PC-9 (cell line): ENCODE results near the gene DOCK1. TPM values are rescaled to one million over a fixed set of nuclear protein-coding genes. Genes with fewer than 3 reads are reported as not detected.

Experiments
- BruUV-seq: library from RNA; stranded (reverse); fragments of 400-500 nt; replicated peaks from 2 replicates; lab custom pipeline; 2021; lab: Mats Ljungman, UMichigan
- CTCF ChIA-PET: fragments of 300-600 bp; sonication (Branson Sonifier 250); formaldehyde crosslinking; loops from one replicate; lab custom pipeline; 2022; ENCODE audit warnings: antibody characterized with exemption; lab: Charles Lee
- POLR2A ChIA-PET: fragments of 300-600 bp; sonication (Branson Sonifier 250); formaldehyde crosslinking; loops from one replicate; lab custom pipeline; 2022; ENCODE audit warnings: antibody characterized with exemption; ENCODE audit not compliant: unreplicated experiment; lab: Charles Lee
- DNase-seq, 2 experiments: peaks; one replicate each; pipeline versions ENCODE4 v3.0.0 to v3.0.0-alpha.2; 2015 to 2022; ENCODE audit warnings: mixed read lengths in 1 of 2
- H2AFZ ChIP-seq: fragments of 200-600 bp; sonication (generic); 2 replicates; pipeline ENCODE4 v1.8.1; 2017; ENCODE audit warnings: antibody characterized with exemption
- H3F3A ChIP-seq: fragments of 200-600 bp; sonication (generic); 2 replicates; pipeline ENCODE4 v1.8.1; 2017; ENCODE audit warnings: antibody characterized with exemption, mild to moderate bottlenecking, low read depth; ENCODE audit not compliant: insufficient read depth
- H3K27ac ChIP-seq: fragments of 200-600 bp; sonication (generic); 2 replicates; pipeline ENCODE4 v1.6.1; 2016; ENCODE audit warnings: mixed run types
- H3K27me3 ChIP-seq: fragments of 200-600 bp; sonication (generic); 2 replicates; pipeline ENCODE4 v1.6.1; 2016; ENCODE audit warnings: low read depth, mixed run types; ENCODE audit not compliant: insufficient read depth
- H3K36me3 ChIP-seq: fragments of 200-600 bp; sonication (generic); 2 replicates; pipeline ENCODE4 v1.6.1; 2016; ENCODE audit warnings: low read depth, mixed run types
- H3K4me1 ChIP-seq: fragments of 200-600 bp; sonication (generic); replicated peaks from 2 replicates; pipeline ENCODE4 v1.6.1; 2016; ENCODE audit warnings: mixed run types; ENCODE audit not compliant: insufficient read depth
- H3K4me2 ChIP-seq: fragments of 200-600 bp; sonication (generic); 2 replicates; pipeline ENCODE4 v1.6.1; 2017; ENCODE audit warnings: mixed run types
- H3K4me3 ChIP-seq: fragments of 200-600 bp; sonication (generic); 2 replicates; pipeline ENCODE4 v1.6.1; 2016; ENCODE audit warnings: mixed run types
- H3K79me2 ChIP-seq: fragments of 200-600 bp; sonication (generic); 2 replicates; pipeline ENCODE4 v1.6.1; 2017; ENCODE audit warnings: low read depth, mixed run types
- H3K9me2 ChIP-seq: fragments of 200-600 bp; sonication (generic); 2 replicates; pipeline ENCODE4 v1.8.1; 2017; ENCODE audit warnings: mild to moderate bottlenecking; ENCODE audit not compliant: insufficient read depth
- H3K9me3 ChIP-seq: fragments of 200-600 bp; sonication (generic); 2 replicates; pipeline ENCODE4 v1.8.1; 2016; ENCODE audit warnings: low read depth; ENCODE audit not compliant: insufficient read depth
- H4K20me1 ChIP-seq: fragments of 200-600 bp; sonication (generic); 2 replicates; pipeline ENCODE4 v1.8.1; 2017; ENCODE audit not compliant: insufficient read depth
- CTCF ChIP-seq: fragments of 200-600 bp; sonication (generic); conservative IDR thresholded peaks from 2 replicates; pipeline ENCODE4 v1.6.1; 2017; ENCODE audit warnings: mixed run types, antibody characterized with exemption, mild to moderate bottlenecking, moderate library complexity
- EZH2 ChIP-seq: fragments of 200-600 bp; sonication (generic); IDR thresholded peaks from 2 replicates; pipeline ENCODE4 v1.8.0; 2017; ENCODE audit warnings: antibody characterized with exemption, low read depth
- intact Hi-C: fragments of 100-400 bp; cut with micrococcal nuclease; formaldehyde crosslinking; loops from one replicate; pipeline ENCODE4 v1.10.0; 2022; ENCODE audit not compliant: unreplicated experiment
- total RNA-seq: library from RNA; stranded (reverse); gene quantifications from 2 replicates; pipeline ENCODE4 v1.2.3, GENCODE V29; 2021

DOCK1 gene
- total RNA-seq, 1 experiment from 2014 or later, result 24.8 TPM

GRCh38 chr10:127424594-127425264 is 519.5 kb downstream of the DOCK1 start:
- Histone ChIP-seq H4K20me1 (no peaks in the 10 kb centered on the region), H3K4me1 (no peaks in the 10 kb centered on the region), H3K27me3 (no peaks in the 10 kb centered on the region), H3K4me3 (no peak overlapping the region), H3F3A (no peaks in the 10 kb centered on the region), H3K9me3 (no peaks in the 10 kb centered on the region), H2AFZ (no peak overlapping the region), H3K27ac (no peak overlapping the region), H3K36me3 (no peaks in the 10 kb centered on the region), H3K9me2 (no peaks in the 10 kb centered on the region), H3K79me2 (no peaks in the 10 kb centered on the region), H3K4me2 (no peak overlapping the region)
- ChIA-PET CTCF (no interaction called here), POLR2A (no interaction called here)
- TF ChIP-seq CTCF, result no peak
- no peak for TF ChIP-seq EZH2
- intact Hi-C loops, result no loop called here
- DNase-seq, result no peak
- BruUV-seq, result no TSS peak

GRCh38 chr10:127426746-127427145 is 521.5 kb downstream of the DOCK1 start:
- BruUV-seq, result no TSS peak

GRCh38 chr10:127427926-127428325 is 522.7 kb downstream of the DOCK1 start:
- intact Hi-C loops, result no loop called here
- Histone ChIP-seq H2AFZ (no peak overlapping the region), H3K27me3 (no peaks in the 10 kb centered on the region), H3F3A (no peaks in the 10 kb centered on the region), H3K9me3 (no peaks in the 10 kb centered on the region), H3K36me3 (no peaks in the 10 kb centered on the region), H3K79me2 (no peaks in the 10 kb centered on the region), H3K4me3 (no peak overlapping the region), H3K4me2 (no peak overlapping the region), H3K9me2 (no peaks in the 10 kb centered on the region), H4K20me1 (no peaks in the 10 kb centered on the region), H3K27ac (no peak overlapping the region), H3K4me1 (no peaks in the 10 kb centered on the region)
- DNase-seq, result no peak
- no TSS peak for BruUV-seq
- ChIA-PET POLR2A (no interaction called here), CTCF (no interaction called here)
- TF ChIP-seq CTCF (no peak), EZH2 (no peak)

More at GRCh38 chr10:127426746-127427145, 521.5 kb downstream of the DOCK1 start:
- DNase-seq, result no peak
- no peaks in the 10 kb centered on the region for H3K36me3 ChIP-seq
- ChIA-PET CTCF (no interaction called here), POLR2A (no interaction called here)
- H3F3A ChIP-seq, result no peaks in the 10 kb centered on the region
- no peak overlapping the region for H3K4me2 ChIP-seq
- no peak for TF ChIP-seq EZH2
- no peak for TF ChIP-seq CTCF
- H4K20me1 ChIP-seq, result no peaks in the 10 kb centered on the region
- no peaks in the 10 kb centered on the region for H3K9me3 ChIP-seq
- no peaks in the 10 kb centered on the region for H3K27me3 ChIP-seq
- no peaks in the 10 kb centered on the region for H3K9me2 ChIP-seq
- no peaks in the 10 kb centered on the region for H3K4me1 ChIP-seq
- no peak overlapping the region for H3K27ac ChIP-seq
- H2AFZ ChIP-seq, result no peak overlapping the region
- H3K4me3 ChIP-seq, result no peak overlapping the region
- intact Hi-C loops, result no loop called here
- no peaks in the 10 kb centered on the region for H3K79me2 ChIP-seq
